ENCODE results near the gene MCRS1. TPM values are rescaled to one million over a fixed set of nuclear protein-coding genes. Genes with fewer than 3 reads are reported as not detected.

Gene MCRS1
- polyA plus RNA-seq, 1 experiment = 47.0 TPM

DNA sequence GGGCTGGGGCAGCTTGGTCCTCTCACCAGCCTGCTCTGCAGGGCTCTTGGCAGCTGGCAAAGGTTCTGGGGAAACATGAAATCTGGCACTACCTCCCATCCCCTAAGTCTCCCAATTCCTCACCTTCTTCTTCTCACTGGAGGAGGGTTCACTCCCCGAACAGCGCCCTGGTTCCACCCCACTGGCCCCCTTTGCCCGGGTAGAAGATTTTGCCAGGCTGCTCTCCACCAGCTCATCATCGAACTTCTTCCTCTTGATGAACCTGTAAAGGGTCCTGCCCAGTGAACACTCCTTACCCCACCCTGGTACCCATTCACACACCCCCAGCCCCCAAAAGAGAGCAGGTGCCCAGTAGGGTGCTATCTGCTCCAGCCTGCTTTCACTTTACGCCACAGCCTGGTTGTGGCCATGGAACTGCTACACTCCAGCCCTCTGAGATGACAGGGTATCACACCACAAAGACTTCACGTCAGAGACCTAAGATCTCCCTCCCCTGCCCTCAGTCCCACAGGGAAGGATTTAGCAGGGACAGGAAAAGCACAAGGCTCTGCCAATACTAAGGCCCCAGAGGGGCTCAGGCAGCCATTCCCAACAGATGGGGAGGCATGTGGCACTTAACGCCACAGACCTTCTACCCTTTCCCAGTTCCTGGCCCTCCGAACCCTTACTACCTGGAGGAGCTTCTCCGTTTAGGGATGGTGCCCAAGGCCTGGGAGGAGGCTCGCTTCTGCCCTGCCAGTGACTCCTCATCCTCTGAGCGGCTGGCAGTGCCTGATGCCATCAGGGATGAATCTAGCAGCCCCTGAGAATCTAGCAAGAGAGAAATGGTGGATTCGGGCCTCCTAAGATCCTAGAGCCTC, 2.3 kb downstream of the MCRS1 start:
- Histone ChIP-seq H3K27ac (ENCODE audit: low read depth, low read length) (no peak overlapping the region), H3K9me3 (ENCODE audit: control insufficient read depth, insufficient read depth, low read length) (no peaks in the 10 kb centered on the region; the same call in 1 of the 2 replicates), H3K27me3 (ENCODE audit: control insufficient read depth, insufficient read depth, low read length) (no peaks in the 10 kb centered on the region), H3K4me3 (ENCODE audit: low read depth, low read length) (no peak overlapping the region)
- CTCF ChIA-PET = interaction anchor here (0.8 to 0.9 kb wide), 2 partner anchors 15 to 51 kb away, joined by 3 read pairs; no protein-coding TSS in a partner anchor
- no peak for DNase-seq (ENCODE audit: low read depth, low spot score)
- POLR2A ChIA-PET = interaction anchor here (1.0 kb wide), 1 partner anchor 10 kb away, joined by 3 read pairs; no protein-coding TSS in a partner anchor
- TF ChIP-seq, protein P1, sequence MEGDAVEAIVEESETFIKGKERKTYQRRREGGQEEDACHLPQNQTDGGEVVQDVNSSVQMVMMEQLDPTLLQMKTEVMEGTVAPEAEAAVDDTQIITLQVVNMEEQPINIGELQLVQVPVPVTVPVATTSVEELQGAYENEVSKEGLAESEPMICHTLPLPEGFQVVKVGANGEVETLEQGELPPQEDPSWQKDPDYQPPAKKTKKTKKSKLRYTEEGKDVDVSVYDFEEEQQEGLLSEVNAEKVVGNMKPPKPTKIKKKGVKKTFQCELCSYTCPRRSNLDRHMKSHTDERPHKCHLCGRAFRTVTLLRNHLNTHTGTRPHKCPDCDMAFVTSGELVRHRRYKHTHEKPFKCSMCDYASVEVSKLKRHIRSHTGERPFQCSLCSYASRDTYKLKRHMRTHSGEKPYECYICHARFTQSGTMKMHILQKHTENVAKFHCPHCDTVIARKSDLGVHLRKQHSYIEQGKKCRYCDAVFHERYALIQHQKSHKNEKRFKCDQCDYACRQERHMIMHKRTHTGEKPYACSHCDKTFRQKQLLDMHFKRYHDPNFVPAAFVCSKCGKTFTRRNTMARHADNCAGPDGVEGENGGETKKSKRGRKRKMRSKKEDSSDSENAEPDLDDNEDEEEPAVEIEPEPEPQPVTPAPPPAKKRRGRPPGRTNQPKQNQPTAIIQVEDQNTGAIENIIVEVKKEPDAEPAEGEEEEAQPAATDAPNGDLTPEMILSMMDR (IDR thresholded peaks at IDR 0.05; ENCODE audit: low read depth, low read length) = no peak

DNA sequence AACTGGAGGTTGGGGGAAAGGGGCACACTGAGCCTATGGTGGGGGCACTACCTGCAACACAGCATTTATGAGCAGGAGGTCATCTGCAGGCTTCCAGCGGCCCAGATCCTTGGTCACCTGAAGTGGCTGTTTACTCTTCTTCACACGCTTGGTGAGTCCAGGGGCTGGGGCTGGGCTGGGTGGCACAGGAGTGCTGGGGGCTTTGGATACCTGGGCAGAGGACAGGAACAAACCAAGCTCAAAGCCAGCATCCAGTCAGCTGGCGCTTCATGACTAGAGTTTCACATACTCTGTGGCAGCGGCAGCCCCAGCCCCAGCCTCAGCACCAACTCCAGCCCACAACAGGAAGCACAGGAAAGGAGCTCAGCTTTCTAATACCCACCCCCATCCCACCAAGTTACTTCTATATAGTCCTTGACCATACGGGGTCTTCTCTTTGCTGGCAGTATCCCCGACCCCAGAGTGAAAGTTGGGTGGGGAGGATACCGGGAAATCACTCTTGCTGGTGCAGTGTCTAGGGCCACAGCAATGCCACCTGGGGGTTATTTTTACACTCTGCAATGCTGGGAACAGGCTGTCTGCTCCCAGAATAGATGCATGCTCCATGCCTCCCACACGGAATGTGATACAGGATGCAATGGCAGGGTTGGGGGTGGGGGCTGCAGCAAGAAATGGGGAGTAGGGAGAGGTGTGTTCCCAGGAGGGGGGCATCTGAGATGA, 3.1 kb downstream of the MCRS1 start:
- POLR2A ChIA-PET = interaction anchor here (1.0 kb wide), 1 partner anchor 9 kb away, joined by 3 read pairs; no protein-coding TSS in a partner anchor

DNA sequence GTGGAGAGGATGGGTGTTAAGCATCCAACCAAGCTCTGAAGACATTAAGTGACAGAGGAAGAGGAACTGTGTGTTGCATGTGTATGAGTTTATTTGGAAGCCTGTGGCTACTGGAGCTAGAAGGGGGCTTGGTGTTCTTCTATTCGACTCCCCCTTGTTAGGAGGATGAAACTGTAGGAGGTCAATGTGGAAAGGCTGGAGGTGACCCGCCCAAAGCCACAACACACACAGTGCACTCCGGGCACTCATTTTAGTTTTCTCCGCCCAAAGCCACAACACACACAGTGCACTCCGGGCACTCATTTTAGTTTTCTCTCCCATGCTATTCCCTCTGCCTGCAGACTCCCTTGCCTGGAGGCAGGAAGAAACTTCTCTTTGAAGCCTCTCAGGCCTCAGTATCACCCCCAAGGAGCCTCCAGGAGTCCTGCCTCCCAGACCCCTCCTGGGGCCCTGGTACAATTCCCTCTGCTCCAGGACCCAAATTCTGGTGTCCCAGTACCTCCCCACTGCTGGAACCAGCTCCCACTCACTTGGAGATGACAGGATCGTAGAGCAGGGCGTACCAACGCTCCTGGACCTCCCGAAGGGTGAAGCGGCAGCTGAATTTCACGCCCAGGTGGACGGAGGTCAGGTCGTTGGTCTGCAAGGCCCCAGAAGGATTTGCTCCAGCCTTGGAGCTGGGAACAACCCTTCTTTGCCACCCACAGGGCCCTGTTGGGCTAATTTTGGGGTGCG, 3.8 kb downstream of the MCRS1 start:
- ChIA-PET CTCF (interaction anchor here (1.0 to 1.3 kb wide), 2 partner anchors 10 to 16 kb away, joined by 3 to 4 read pairs; no protein-coding TSS in a partner anchor), POLR2A (no interaction called here)
- Histone ChIP-seq H3K4me3 (ENCODE audit: low read depth, low read length) (no peak overlapping the region), H3K27ac (ENCODE audit: low read depth, low read length) (no peak overlapping the region), H3K9me3 (ENCODE audit: control insufficient read depth, insufficient read depth, low read length) (no peaks in the 10 kb centered on the region; the same call in 1 of the 2 replicates), H3K27me3 (ENCODE audit: control insufficient read depth, insufficient read depth, low read length) (no peaks in the 10 kb centered on the region)
- DNase-seq (ENCODE audit: low read depth, low spot score) = no peak
- TF ChIP-seq, protein P1 (IDR thresholded peaks at IDR 0.05; ENCODE audit: low read depth, low read length) = no peak

More for the DNA sequence above, 3.1 kb downstream of the MCRS1 start:
- no peak for DNase-seq (ENCODE audit: low read depth, low spot score)
- Histone ChIP-seq H3K27me3 (ENCODE audit: control insufficient read depth, insufficient read depth, low read length) (no peaks in the 10 kb centered on the region), H3K9me3 (ENCODE audit: control insufficient read depth, insufficient read depth, low read length) (no peaks in the 10 kb centered on the region; the same call in 1 of the 2 replicates), H3K27ac (ENCODE audit: low read depth, low read length) (no peak overlapping the region), H3K4me3 (ENCODE audit: low read depth, low read length) (no peak overlapping the region)
- CTCF ChIA-PET = interaction anchor here (0.9 to 1.3 kb wide), 2 partner anchors 11 to 50 kb away, joined by 3 read pairs; no protein-coding TSS in a partner anchor
- TF ChIP-seq, protein P1 (IDR thresholded peaks at IDR 0.05; ENCODE audit: low read depth, low read length) = no peak

DNA sequence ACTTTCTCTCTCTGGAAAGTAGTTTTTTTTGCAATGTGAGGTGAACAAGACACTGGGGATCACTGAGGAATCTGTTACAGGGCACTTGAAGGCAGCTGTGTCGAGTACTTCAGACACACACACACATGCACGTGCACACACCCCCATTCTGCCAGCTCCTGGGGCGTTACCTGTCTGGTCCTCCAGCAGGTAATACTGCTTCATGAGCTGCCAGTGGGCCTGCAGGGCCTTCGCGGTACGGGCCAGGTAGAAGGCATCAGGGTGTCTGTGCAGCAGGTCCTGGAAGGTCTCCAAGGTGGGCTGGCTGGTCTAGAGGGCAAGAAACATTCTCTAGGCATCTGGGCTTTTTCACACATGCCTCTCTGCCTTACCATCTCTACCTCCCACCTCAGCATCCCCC, 5.1 kb downstream of the MCRS1 start:
- Histone ChIP-seq H3K4me3 (ENCODE audit: low read depth, low read length) (no peak overlapping the region), H3K27me3 (ENCODE audit: control insufficient read depth, insufficient read depth, low read length) (no peaks in the 10 kb centered on the region), H3K27ac (ENCODE audit: low read depth, low read length) (no peak overlapping the region), H3K9me3 (ENCODE audit: control insufficient read depth, insufficient read depth, low read length) (no peaks in the 10 kb centered on the region; the same call in 1 of the 2 replicates)
- ChIA-PET POLR2A (no interaction called here), CTCF (no interaction called here)
- TF ChIP-seq, protein P1 (IDR thresholded peaks at IDR 0.05; ENCODE audit: low read depth, low read length) = no peak
- DNase-seq (ENCODE audit: low read depth, low spot score) = no peak

All from AG04450 (cell line).